ENCODE measurements around the gene EPHB6.

The EPHB6 gene

GRCh38 chr7:142897691-142898090 is 42.8 kb downstream of the EPHB6 start:
- no peak for DNase-seq

- DNase-seq = no peak
These were observed 43.7 kb downstream of the EPHB6 start for GRCh38 chr7:142898377-142899170.

- no peak for DNase-seq
These were observed 44.8 kb downstream of the EPHB6 start for GRCh38 chr7:142899661-142900060.

GRCh38 chr7:142901426-142902259 is 46.8 kb downstream of the EPHB6 start:
- DNase-seq = no peak

- DNase-seq = no peak
These were observed 49.3 kb downstream of the EPHB6 start for GRCh38 chr7:142904128-142904527.

- DNase-seq = no peak
These were observed 50.9 kb downstream of the EPHB6 start for GRCh38 chr7:142905759-142906158.

GRCh38 chr7:142906643-142907042 is 51.8 kb downstream of the EPHB6 start:
- no peak for DNase-seq

GRCh38 chr7:142908290-142908689 is 53.4 kb downstream of the EPHB6 start:
- DNase-seq = no peak

- DNase-seq = peak; percentile 48
These were observed 54.3 kb downstream of the EPHB6 start for GRCh38 chr7:142908921-142909890.

- peak; percentile 42 for DNase-seq
These were observed 55.2 kb downstream of the EPHB6 start for GRCh38 chr7:142910031-142910433.

- DNase-seq = no peak
These were observed 55.6 kb downstream of the EPHB6 start for GRCh38 chr7:142910481-142910880.

- DNase-seq = no peak
These were observed 58.2 kb downstream of the EPHB6 start for GRCh38 chr7:142913051-142913450.

GRCh38 chr7:142913566-142913965 is 58.7 kb downstream of the EPHB6 start:
- DNase-seq = no peak

GRCh38 chr7:142914121-142914520 is 59.2 kb downstream of the EPHB6 start:
- DNase-seq = no peak

GRCh38 chr7:142915315-142915714 is 60.4 kb downstream of the EPHB6 start:
- DNase-seq = no peak

- DNase-seq = no peak
These were observed 61.6 kb downstream of the EPHB6 start for GRCh38 chr7:142916508-142916907.

GRCh38 chr7:142917447-142917846 is 62.6 kb downstream of the EPHB6 start:
- DNase-seq = no peak

- no peak for DNase-seq
These were observed 64.0 kb downstream of the EPHB6 start for GRCh38 chr7:142918901-142919300.

- DNase-seq = no peak
These were observed 64.8 kb downstream of the EPHB6 start for GRCh38 chr7:142919656-142920055.
